ENCODE results near the gene STX1A.

DNA sequence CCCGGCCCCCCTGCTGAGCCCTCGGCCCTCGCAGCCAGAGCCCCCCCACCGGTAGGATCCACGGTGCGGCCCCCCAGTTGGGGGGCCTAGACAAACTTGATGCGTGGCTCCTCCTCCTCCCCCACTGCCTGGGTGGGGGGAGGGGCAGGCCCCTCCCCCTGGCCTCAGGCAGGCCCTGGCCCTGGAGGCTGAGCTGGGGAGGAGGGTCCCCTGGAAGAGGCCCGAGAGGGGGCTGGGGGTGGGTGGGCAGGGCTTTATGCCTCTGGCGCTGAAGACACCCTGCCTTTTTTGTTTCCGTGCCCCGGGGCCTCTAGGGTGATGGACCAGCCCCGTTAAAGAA lies 48.2 kb downstream of the STX1A start:
- no peak for TF ChIP-seq EZH2 (IDR thresholded peaks at IDR 0.05; ENCODE audit: low read length)
- TF ChIP-seq, protein P1, sequence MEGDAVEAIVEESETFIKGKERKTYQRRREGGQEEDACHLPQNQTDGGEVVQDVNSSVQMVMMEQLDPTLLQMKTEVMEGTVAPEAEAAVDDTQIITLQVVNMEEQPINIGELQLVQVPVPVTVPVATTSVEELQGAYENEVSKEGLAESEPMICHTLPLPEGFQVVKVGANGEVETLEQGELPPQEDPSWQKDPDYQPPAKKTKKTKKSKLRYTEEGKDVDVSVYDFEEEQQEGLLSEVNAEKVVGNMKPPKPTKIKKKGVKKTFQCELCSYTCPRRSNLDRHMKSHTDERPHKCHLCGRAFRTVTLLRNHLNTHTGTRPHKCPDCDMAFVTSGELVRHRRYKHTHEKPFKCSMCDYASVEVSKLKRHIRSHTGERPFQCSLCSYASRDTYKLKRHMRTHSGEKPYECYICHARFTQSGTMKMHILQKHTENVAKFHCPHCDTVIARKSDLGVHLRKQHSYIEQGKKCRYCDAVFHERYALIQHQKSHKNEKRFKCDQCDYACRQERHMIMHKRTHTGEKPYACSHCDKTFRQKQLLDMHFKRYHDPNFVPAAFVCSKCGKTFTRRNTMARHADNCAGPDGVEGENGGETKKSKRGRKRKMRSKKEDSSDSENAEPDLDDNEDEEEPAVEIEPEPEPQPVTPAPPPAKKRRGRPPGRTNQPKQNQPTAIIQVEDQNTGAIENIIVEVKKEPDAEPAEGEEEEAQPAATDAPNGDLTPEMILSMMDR (optimal IDR thresholded peaks at IDR 0.05 in 1 of 3, IDR thresholded peaks at IDR 0.05 in 1 of 3, conservative IDR thresholded peaks at IDR 0.05 in 1 of 3; ENCODE audit: extremely low read depth in 1 of 3, insufficient read depth in 2 of 3, low read length in 3 of 3): no peak
